HUDEP-2 (cell line): ENCODE measurements around the gene C8G.

Experiments used
- DNase-seq, 76 experiments: peaks; one replicate each; lab custom pipeline; 2025; ENCODE audit not compliant: unreplicated experiment in 76 of 76; lab: John Stamatoyannopoulos, UW

The C8G gene

GRCh38 chr9:136952876-136953770 lies 8.1 kb downstream of the C8G start:
- DNase-seq, result no peak

- no peak for DNase-seq
These were observed 8.8 kb downstream of the C8G start for GRCh38 chr9:136953771-136954269.

- DNase-seq, result no peak
These were observed 9.4 kb downstream of the C8G start for GRCh38 chr9:136954270-136955083.

- no peak for DNase-seq
These were observed 10.3 kb downstream of the C8G start for GRCh38 chr9:136955202-136955942.

- no peak for DNase-seq
These were observed 10.9 kb downstream of the C8G start for GRCh38 chr9:136955943-136956335.

- no peak for DNase-seq
These were observed 11.6 kb downstream of the C8G start for GRCh38 chr9:136956604-136957003.

GRCh38 chr9:136957461-136957860 lies 12.4 kb downstream of the C8G start:
- no peak for DNase-seq

- DNase-seq, result no peak
These were observed 12.9 kb downstream of the C8G start for GRCh38 chr9:136957901-136958300.

- DNase-seq, result no peak
These were observed 13.4 kb downstream of the C8G start for GRCh38 chr9:136958473-136958872.

- DNase-seq, result no peak
These were observed 14.1 kb downstream of the C8G start for GRCh38 chr9:136958898-136959850.

- DNase-seq, result no peak
These were observed 15.3 kb downstream of the C8G start for GRCh38 chr9:136960212-136960937.

- no peak for DNase-seq
These were observed 15.9 kb downstream of the C8G start for GRCh38 chr9:136960938-136961275.

GRCh38 chr9:136961279-136962065 lies 16.4 kb downstream of the C8G start:
- no peak for DNase-seq

- peak in 24 of 76 experiments; percentile 5 to 51 (median 22) for DNase-seq
These were observed 17.1 kb downstream of the C8G start for GRCh38 chr9:136962163-136962562.

- DNase-seq, result no peak
These were observed 17.7 kb downstream of the C8G start for GRCh38 chr9:136962701-136963248.

- no peak for DNase-seq
These were observed 18.3 kb downstream of the C8G start for GRCh38 chr9:136963341-136963740.

- no peak for DNase-seq
These were observed 18.7 kb downstream of the C8G start for GRCh38 chr9:136963751-136964150.

- peak in 44 of 76 experiments; percentile 4 to 63 (median 36) for DNase-seq
These were observed 19.2 kb downstream of the C8G start for GRCh38 chr9:136964171-136964689.
